ENCODE results near the gene AGAP5.

GRCh38 chr10:73731588-73732375, 33.9 kb upstream of the AGAP5 start:
- TF ChIP-seq CTCF (IDR thresholded peaks at IDR 0.05) (no peak), POLR2A (IDR thresholded peaks at IDR 0.05) (no peak), POLR2AphosphoS5 (IDR thresholded peaks at IDR 0.05) (no peak)

All from gastroesophageal sphincter (tissue), 3 donors.